ENCODE measurements around the gene HEXD. TPM values are rescaled to one million over a fixed set of nuclear protein-coding genes. Genes with fewer than 3 reads are reported as not detected.
"Not testable (repeated sequence)": the region's sequence is repeated elsewhere in the genome, so short reads cannot be mapped to it uniquely, and the experiment has no call there.

The HEXD gene
- total RNA-seq, 1 experiment from 2014 or later = 8.7 TPM

- DNase-seq (ENCODE audit: low spot score) = peak; percentile 96
Measured at GRCh38 chr17:82457929-82458178, 39.7 kb downstream of the HEXD start.

DNA sequence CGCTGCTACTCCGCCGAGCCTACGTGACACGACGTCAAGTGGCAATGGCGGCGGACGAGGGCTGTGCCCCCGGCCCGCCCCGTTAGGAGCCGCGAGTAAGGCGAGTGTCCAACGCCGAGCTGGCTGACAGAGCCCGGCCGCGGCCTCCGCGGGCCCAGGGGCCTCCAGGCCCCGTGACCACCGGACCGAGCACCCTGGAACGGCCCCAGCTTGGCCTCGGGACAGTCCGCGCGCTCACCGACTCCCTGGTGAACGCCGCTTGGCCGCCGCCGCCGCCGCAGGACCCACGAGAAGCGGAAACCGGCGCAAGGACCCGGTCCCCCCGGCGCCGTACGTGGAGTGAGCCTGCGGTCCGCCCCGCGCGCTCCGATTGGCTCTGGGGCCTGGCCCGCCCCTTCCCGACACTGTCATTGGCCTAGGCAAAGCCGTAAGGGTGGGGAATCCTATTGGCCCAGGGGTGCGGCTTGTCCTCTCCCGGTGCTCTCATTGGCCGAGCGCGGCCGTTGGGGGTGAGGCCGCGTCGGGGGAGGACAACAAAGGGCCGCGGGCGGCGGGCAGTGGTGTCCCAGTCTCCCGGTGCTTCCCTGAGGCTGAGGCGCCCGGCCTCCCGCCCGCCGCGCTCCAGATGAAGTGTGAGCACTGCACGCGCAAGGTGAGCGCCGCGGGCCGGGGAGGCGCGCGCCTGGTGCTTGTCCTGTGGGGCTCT lies 40.2 kb downstream of the HEXD start, which contains the start of gene NARF:
Gene NARF, plus strand, starts transcription at position 563 of the 706 bp plus-strand sequence. Its CDS starts 63 bp downstream, at position 626.
- peak; percentile 98 for DNase-seq (ENCODE audit: low spot score)

DNA sequence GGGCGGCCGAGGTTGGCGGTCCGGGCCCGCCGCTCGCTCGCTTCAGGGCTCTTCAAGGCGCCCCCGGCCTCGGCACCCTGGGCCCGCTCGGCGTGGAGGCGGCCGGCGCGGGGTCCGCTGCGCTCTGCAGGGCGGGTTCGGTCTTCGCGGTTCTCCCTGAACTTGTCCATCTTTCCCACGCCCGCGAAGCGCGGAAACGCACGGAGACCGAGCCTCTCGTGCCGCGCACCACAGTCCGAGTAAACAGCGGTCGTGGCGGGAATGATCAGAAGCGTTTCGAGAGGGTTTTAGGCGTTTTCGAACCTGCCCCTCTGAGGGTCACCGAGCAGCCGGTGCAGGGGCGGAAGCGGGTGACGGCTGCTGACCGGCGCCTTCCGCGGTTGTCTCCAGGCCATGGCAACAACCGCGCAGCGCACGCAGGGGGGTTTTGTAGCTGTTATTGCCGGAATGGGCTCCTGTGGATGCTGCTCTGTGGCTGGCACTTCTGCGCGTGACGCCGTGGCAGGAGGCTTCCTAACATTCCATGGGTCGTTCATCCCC lies 40.8 kb downstream of the HEXD start:
- no peak for DNase-seq (ENCODE audit: low spot score)

DNA sequence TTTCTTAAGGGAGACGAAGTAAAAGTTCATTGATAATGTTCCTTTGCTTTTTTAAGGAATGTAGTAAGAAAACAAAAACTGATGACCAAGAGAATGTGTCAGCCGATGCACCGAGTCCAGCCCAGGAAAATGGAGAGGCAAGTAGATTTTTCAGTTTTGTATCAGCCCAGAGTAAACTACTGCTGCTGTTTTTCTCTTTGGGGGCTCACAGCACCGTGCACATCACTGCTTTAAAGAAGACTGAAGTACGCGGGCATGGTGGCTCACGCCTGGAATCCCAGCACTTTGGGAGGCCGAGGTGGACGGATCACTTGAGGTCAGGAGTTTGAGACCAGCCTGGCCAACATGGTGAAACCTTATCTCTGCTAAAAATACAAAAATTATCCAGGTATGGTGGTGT lies 41.8 kb downstream of the HEXD start:
- not testable (repeated sequence) for DNase-seq (ENCODE audit: low spot score)

- no peak for DNase-seq (ENCODE audit: low spot score)
Measured at GRCh38 chr17:82461827-82462524, 43.8 kb downstream of the HEXD start.

DNA sequence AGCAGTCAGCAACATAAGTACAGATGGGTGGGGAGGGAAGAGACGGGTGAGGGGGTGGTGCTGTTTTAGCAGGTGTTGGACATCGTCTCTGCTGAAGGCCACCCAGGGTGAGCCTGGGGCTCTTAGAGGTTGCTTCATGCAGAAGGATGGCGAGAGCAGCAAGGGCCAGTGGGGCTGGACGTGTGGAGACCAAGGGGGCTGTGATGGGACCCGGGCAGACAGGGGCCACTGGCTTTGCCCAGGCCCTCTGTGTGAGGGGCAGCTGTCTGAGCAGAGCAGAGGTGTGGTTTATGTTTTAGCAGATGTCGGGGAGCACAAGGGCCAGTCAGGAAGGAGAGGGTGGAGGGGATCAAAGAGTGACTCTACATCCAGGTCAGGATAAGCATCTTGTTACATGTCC lies 45.2 kb downstream of the HEXD start:
- no peak for DNase-seq (ENCODE audit: low spot score)

GRCh38 chr17:82463925-82464566 lies 45.9 kb downstream of the HEXD start:
- no peak for DNase-seq (ENCODE audit: low spot score)

DNA sequence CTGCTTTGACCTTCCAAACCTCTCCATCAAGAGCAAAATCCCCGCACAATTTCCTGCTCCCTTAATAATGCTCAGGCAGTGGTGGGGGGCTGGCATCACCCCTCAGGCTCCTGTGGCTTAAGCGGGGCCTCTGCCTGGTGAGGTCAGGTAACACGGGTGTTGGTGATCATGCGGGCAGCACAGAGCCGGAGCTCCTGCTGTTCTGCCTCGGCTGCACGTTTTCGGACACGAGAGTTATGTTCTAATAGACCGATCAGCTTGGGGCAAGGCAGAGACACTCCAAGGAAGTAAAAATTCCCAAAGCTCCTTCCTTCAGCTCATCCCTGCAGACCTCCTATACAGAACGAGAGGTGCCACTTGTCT lies 46.4 kb downstream of the HEXD start:
- no peak for DNase-seq (ENCODE audit: low spot score)

DNA sequence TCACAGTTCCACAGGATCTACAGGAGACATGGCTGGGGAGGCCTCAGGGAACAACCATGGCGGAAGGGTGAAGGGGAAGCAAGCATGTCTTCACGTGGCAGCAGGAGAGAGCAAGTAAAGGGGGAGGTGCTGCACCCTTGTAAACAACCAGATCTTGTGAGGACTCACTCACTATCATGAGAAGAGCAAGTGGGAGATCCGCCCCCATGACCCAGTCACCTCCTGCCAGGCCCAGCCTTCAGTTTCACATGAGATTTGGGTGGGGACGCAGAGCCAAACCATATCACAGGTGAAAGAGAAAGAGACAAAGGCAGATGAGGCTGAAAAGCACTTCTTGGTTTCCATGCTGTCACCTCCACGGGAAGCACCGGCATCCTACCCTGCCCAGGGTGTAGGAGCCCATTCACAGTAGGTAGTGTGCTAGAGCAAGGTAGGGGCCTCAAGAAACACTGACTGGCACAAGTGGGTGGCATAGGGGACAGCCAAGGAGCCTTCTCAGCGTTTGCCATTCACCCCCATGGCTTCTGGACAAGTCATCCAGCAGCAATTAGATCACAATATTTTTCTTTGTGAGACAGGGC lies 47.0 kb downstream of the HEXD start:
- no peak for DNase-seq (ENCODE audit: low spot score)

DNA sequence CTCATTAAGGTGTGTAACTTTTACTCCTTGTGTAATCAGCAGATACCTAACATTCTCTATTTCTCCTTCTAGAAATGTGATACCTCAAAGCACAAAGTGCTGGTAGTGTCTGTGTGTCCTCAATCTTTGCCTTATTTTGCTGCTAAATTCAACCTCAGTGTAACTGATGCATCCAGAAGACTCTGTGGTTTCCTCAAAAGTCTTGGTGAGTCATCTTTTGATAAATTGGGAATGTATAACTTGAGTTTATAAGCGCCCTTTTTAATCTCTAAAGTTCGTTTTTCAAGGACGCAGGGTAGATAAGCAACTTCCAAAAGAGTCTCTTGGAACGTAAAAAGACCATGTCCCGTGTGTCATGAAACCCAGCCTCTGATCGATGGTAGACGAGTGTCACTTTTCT lies 50.5 kb downstream of the HEXD start:
- DNase-seq (ENCODE audit: low spot score) = no peak

GRCh38 chr17:82470065-82470464 lies 51.9 kb downstream of the HEXD start:
- DNase-seq (ENCODE audit: low spot score) = no peak

GRCh38 chr17:82474223-82475010 lies 56.3 kb downstream of the HEXD start:
- DNase-seq (ENCODE audit: low spot score) = no peak

GRCh38 chr17:82475458-82475857 lies 57.3 kb downstream of the HEXD start:
- peak; percentile 56 for DNase-seq (ENCODE audit: low spot score)

DNA sequence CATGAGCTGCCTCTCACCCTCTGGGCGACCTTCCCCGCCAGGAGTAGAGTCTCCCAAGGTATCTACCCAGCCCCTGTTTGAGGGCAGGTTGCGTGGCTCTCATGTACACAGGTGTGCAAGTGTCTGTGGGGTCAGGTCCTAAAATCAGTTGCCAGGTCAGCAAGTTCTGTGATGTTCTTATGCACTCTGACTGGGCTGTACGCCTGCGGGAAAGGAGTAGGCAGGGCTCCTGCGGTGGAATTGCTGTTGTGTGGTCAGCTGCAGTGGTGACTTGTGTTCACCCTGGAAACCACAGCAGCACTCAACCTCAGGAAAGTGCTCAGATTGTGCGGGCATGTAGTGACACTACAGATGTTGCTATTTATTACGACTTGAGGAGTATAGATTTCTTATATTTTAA lies 59.8 kb downstream of the HEXD start:
- DNase-seq (ENCODE audit: low spot score) = peak; percentile 25

- no peak for DNase-seq (ENCODE audit: low spot score)
Measured at GRCh38 chr17:82479602-82480001, 61.5 kb downstream of the HEXD start.

DNA sequence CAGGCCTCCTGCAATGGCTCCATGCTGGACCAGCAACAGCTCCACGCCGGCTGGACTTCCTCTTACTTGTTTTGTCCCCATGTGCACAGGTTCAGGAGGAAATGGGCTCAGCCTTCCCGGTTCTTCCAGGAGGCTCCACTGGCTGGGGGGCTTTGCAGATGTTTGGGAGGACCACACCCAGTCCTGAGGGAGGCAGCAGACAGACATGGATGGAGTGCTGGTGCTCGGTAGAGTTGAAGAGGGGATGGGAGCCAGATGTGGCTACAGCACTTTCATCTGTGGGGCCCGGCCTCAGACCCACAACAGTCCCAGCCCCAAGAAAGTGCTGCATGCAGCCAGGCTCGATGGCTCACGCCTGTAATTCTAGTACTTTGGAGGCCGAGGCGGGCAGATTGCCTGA lies 62.2 kb downstream of the HEXD start:
- DNase-seq (ENCODE audit: low spot score) = no peak

- no peak for DNase-seq (ENCODE audit: low spot score)
Measured at GRCh38 chr17:82483204-82483660, 65.1 kb downstream of the HEXD start.

- no peak for DNase-seq (ENCODE audit: low spot score)
Measured at GRCh38 chr17:82483836-82484235, 65.7 kb downstream of the HEXD start.

GRCh38 chr17:82486231-82487094 lies 68.3 kb downstream of the HEXD start:
- DNase-seq (ENCODE audit: low spot score) = no peak

DNA sequence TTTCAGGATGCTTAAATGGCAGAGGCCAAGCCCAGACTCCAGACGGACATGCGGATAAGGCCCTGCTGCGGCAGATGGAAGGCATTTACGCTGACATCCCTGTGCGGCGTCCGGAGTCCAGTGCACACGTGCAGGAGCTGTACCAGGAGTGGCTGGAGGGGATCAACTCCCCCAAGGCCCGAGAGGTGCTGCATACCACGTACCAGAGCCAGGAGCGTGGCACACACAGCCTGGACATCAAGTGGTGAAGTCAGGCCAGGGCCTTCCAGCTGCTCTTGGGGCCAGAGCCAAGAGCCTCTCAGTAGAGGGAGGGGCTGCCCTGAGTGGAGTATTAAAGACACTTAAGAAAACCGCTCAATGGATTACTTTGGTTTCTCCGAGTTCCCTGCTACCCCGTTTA lies 69.8 kb downstream of the HEXD start:
- no peak for DNase-seq (ENCODE audit: low spot score)

DNA sequence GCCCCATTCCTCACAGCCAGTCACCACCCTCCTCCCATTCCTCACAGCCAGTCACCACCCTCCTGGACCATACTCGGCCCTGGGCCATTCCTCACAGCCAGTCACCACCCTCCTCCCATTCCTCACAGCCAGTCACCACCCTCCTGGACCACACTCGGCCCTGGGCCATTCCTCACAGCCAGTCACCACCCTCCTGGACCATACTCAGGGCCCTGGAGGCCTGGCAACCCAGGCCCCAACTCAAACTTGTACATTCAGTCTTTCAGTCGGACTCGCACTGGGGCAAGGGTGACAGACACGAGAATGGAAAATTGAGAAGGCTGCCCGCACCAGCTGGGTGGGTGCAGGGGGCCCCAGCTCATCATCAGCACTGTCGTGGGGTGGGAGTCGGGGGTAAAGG lies 71.0 kb downstream of the HEXD start:
- peak; percentile 38 for DNase-seq (ENCODE audit: low spot score)
